ENCODE results near the gene ACSBG1. TPM values are rescaled to one million over a fixed set of nuclear protein-coding genes. Genes with fewer than 3 reads are reported as not detected.

Gene ACSBG1
- total and polyA plus RNA-seq, 2 of the 8 experiments (the other 6 are each of a cell fraction or from before 2014, with no cell fraction given): 5.4 to 7.1 TPM

GRCh38 chr15:78168608-78169007 lies 65.8 kb downstream of the ACSBG1 start (continued):
- no peak for TF ChIP-seq BACH1 (IDR thresholded peaks at IDR 0.05; ENCODE audit: low read length)
- no peak for TF ChIP-seq KDM1A (IDR thresholded peaks at IDR 0.05; ENCODE audit: borderline replicate concordance, low read length)
- TF ChIP-seq POLR2A (IDR thresholded peaks at IDR 0.05; ENCODE audit: control extremely low read depth in 1 of 2, low read depth in 2 of 2, low read length in 2 of 2): no peak
- no peak for TF ChIP-seq RAD21 (IDR thresholded peaks at IDR 0.05 in 1 of 2, conservative IDR thresholded peaks at IDR 0.05 in 1 of 2; ENCODE audit: low read depth in 2 of 2, low read length in 2 of 2)
- TF ChIP-seq CREB1 (IDR thresholded peaks at IDR 0.05): no peak
- TF ChIP-seq POU5F1 (IDR thresholded peaks at IDR 0.05; ENCODE audit: low read depth, low read length): no peak
- no peak for TF ChIP-seq JUND (IDR thresholded peaks at IDR 0.05; ENCODE audit: low read length)
- no peak for TF ChIP-seq JUN (IDR thresholded peaks at IDR 0.05; ENCODE audit: low read depth, low read length)
- no peak for TF ChIP-seq SRF (IDR thresholded peaks at IDR 0.05; ENCODE audit: low read depth, low read length)
- no peak for TF ChIP-seq GTF2F1 (IDR thresholded peaks at IDR 0.05; ENCODE audit: borderline replicate concordance, low read depth, low read length)

Data from H1 (cell line).